Measurements from ENCODE around the gene PRR20G.

- TF ChIP-seq, protein P1, sequence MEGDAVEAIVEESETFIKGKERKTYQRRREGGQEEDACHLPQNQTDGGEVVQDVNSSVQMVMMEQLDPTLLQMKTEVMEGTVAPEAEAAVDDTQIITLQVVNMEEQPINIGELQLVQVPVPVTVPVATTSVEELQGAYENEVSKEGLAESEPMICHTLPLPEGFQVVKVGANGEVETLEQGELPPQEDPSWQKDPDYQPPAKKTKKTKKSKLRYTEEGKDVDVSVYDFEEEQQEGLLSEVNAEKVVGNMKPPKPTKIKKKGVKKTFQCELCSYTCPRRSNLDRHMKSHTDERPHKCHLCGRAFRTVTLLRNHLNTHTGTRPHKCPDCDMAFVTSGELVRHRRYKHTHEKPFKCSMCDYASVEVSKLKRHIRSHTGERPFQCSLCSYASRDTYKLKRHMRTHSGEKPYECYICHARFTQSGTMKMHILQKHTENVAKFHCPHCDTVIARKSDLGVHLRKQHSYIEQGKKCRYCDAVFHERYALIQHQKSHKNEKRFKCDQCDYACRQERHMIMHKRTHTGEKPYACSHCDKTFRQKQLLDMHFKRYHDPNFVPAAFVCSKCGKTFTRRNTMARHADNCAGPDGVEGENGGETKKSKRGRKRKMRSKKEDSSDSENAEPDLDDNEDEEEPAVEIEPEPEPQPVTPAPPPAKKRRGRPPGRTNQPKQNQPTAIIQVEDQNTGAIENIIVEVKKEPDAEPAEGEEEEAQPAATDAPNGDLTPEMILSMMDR (IDR thresholded peaks at IDR 0.05; ENCODE audit: extremely low read depth in 1 of 2, insufficient read depth in 1 of 2, low read depth in 1 of 2, low read length in 2 of 2): no peak
- TF ChIP-seq, protein P2, sequence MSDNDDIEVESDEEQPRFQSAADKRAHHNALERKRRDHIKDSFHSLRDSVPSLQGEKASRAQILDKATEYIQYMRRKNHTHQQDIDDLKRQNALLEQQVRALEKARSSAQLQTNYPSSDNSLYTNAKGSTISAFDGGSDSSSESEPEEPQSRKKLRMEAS (IDR thresholded peaks at IDR 0.05; ENCODE audit: insufficient read depth, insufficient read length): no peak
Observed at GRCh38 chr3:127305499-127306060, 17.7 kb upstream of the PRR20G start.
